Upper lobe of left lung (tissue), 4 donors: ENCODE results near the gene ANKRD13A.

Source experiments
- EP300 ChIP-seq, 4 donors: sonication (generic); formaldehyde crosslinking; IDR thresholded peaks; one replicate each; pipeline ENCODE4 v1.5.1; 2017; ENCODE audit warnings: antibody characterized with exemption in 4 of 4, control low read depth in 2 of 4
- POLR2A ChIP-seq, 4 donors: fragments of 450-650 bp; IDR thresholded peaks; one replicate each; pipeline ENCODE4 v1.5.1; 2016 to 2017; ENCODE audit warnings: antibody characterized with exemption in 4 of 4, mild to moderate bottlenecking in 2 of 4
- POLR2AphosphoS5 ChIP-seq, 2 donors: sonication (generic); formaldehyde crosslinking; IDR thresholded peaks; one replicate each; pipeline ENCODE4 v1.5.1; 2017; ENCODE audit warnings: antibody characterized with exemption in 2 of 2
- TF ChIP-seq, protein P1 (sequence below), 6 experiments: fragments of 450-650 bp in 4 of 6; fragments of 200-600 bp in 2 of 6; sonication (generic) in 2 of 6; IDR thresholded peaks; one replicate each; pipeline ENCODE4 v1.5.1; 2016 to 2019; ENCODE audit warnings: antibody characterized with exemption in 6 of 6

DNA sequence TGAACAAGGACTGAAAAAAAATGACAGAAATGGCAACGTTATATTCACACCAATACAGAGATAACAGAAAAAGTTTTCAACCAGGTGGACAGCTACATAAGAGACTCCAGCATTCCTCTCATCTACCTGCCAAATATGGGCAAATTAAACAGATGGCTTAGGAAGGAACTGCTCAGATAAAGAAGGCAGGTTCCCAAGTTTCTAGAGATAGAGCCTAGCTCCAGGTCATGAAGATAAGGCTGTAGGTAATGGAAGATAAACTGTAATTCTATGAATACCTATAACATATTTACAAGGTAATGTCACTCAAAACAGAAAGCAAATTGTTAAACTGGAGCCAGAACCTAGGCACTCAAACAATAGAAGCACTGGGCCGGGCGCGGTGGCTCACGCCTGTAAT lies 45.6 kb upstream of the ANKRD13A start:
- TF ChIP-seq, protein P1, sequence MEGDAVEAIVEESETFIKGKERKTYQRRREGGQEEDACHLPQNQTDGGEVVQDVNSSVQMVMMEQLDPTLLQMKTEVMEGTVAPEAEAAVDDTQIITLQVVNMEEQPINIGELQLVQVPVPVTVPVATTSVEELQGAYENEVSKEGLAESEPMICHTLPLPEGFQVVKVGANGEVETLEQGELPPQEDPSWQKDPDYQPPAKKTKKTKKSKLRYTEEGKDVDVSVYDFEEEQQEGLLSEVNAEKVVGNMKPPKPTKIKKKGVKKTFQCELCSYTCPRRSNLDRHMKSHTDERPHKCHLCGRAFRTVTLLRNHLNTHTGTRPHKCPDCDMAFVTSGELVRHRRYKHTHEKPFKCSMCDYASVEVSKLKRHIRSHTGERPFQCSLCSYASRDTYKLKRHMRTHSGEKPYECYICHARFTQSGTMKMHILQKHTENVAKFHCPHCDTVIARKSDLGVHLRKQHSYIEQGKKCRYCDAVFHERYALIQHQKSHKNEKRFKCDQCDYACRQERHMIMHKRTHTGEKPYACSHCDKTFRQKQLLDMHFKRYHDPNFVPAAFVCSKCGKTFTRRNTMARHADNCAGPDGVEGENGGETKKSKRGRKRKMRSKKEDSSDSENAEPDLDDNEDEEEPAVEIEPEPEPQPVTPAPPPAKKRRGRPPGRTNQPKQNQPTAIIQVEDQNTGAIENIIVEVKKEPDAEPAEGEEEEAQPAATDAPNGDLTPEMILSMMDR (IDR thresholded peaks at IDR 0.05) = no peak
- no peak for TF ChIP-seq POLR2A (IDR thresholded peaks at IDR 0.05)
- no peak for TF ChIP-seq EP300 (IDR thresholded peaks at IDR 0.05)
- no peak for TF ChIP-seq POLR2AphosphoS5 (IDR thresholded peaks at IDR 0.05)
